Measurements from ENCODE around the gene TMEM207. TPM values are rescaled to one million over a fixed set of nuclear protein-coding genes. Genes with fewer than 3 reads are reported as not detected.

TMEM207 gene
- total and polyA plus RNA-seq, 11 donors: not detected

- Histone ChIP-seq H3K36me3 (no peaks in the 10 kb centered on the region), H3K27me3 (peaks cover 0 to 3% (median 0%) of the 10 kb centered on the region in 9 donors), H3K4me1 (no peaks in the 10 kb centered on the region), H3K27ac (no peak overlapping the region), H3K4me3 (no peak overlapping the region), H3K9me3 (no peaks in the 10 kb centered on the region)
- TF ChIP-seq POLR2A (IDR thresholded peaks at IDR 0.05) (no peak), CTCF (IDR thresholded peaks at IDR 0.05) (no peak)
- 89 to 97% (median 96%) methylated on average over 1 of the region's 1 CpG for WGBS, 4 donors
- ATAC-seq (no peak), DNase-seq (no peak)
- intact Hi-C loops (cut with DNase I): no loop called here
Observed at GRCh38 chr3:190456770-190457169, 7.1 kb upstream of the TMEM207 start.

GRCh38 chr3:190455828-190456227 is 6.1 kb upstream of the TMEM207 start:
- intact Hi-C loops (cut with DNase I): no loop called here
- WGBS, 4 donors: 89 to 91% (median 90%) methylated on average over 2 of the region's 2 CpGs
- ATAC-seq (no peak), DNase-seq (no peak)
- Histone ChIP-seq H3K4me1 (no peaks in the 10 kb centered on the region), H3K27me3 (peaks cover 0 to 3% (median 0%) of the 10 kb centered on the region in 9 donors), H3K27ac (no peak overlapping the region), H3K9me3 (no peaks in the 10 kb centered on the region), H3K4me3 (no peak overlapping the region), H3K36me3 (no peaks in the 10 kb centered on the region)
- TF ChIP-seq POLR2A (IDR thresholded peaks at IDR 0.05) (no peak), CTCF (IDR thresholded peaks at IDR 0.05) (no peak)

- intact Hi-C loops (cut with DNase I): no loop called here
- Histone ChIP-seq H3K36me3 (no peaks in the 10 kb centered on the region), H3K4me1 (peaks cover 0 to 5% (median 0%) of the 10 kb centered on the region in 12 donors), H3K27me3 (no peaks in the 10 kb centered on the region), H3K27ac (no peak overlapping the region), H3K4me3 (no peak overlapping the region), H3K9me3 (no peaks in the 10 kb centered on the region)
- TF ChIP-seq POLR2A (IDR thresholded peaks at IDR 0.05): no peak
- TF ChIP-seq CTCF (IDR thresholded peaks at IDR 0.05): no peak
- ATAC-seq (no peak), DNase-seq (no peak)
- 79 to 87% (median 84%) methylated on average over 2 of the region's 2 CpGs for WGBS, 4 donors
Observed at GRCh38 chr3:190448256-190448655, 1.4 kb downstream of the TMEM207 start.

GRCh38 chr3:190446573-190447279 is 3.0 kb downstream of the TMEM207 start:
- Histone ChIP-seq H3K36me3 (no peaks in the 10 kb centered on the region), H3K9me3 (no peaks in the 10 kb centered on the region), H3K4me3 (no peak overlapping the region), H3K27me3 (no peaks in the 10 kb centered on the region), H3K4me1 (peaks cover 0 to 5% (median 0%) of the 10 kb centered on the region in 12 donors), H3K27ac (no peak overlapping the region)
- TF ChIP-seq CTCF (IDR thresholded peaks at IDR 0.05): no peak
- TF ChIP-seq POLR2A (IDR thresholded peaks at IDR 0.05): no peak
- intact Hi-C loops (cut with DNase I): no loop called here
- ATAC-seq (no peak), DNase-seq (no peak)
- WGBS, 4 donors: 50 to 61% (median 57%) methylated on average over 6 of the region's 6 CpGs
